Amniotic epithelial cell (primary cell): Measurements from ENCODE around the gene DUXB.
A peak's percentile ranks its signal among the peaks of the same experiment; 100 is the strongest.

Experiments
- DNase-seq: peaks from one replicate; pipeline ENCODE4 v3.0.0-alpha.2; 2010; ENCODE audit warnings: low read depth

The DUXB gene

DNA sequence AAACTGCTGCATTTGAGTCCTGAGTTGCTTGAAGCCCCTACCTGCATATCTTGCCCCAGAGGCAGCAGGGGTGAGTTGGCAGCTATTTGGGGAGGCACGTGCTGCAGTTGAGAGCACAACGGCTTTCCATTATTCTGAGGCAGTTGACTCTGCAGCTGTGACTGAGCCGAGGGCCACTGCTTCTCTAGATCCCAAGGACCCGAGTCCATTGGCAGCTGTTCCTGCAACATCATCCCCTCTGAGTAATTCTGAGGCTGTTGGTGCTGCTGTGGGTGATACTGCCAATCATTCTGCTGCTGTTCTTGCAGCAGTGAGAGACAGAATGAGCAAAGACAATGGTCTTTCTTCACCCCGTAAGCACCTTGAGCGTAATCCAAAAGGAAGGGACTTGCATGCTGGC, 40.9 kb downstream of the DUXB start:
- no peak for DNase-seq

DNA sequence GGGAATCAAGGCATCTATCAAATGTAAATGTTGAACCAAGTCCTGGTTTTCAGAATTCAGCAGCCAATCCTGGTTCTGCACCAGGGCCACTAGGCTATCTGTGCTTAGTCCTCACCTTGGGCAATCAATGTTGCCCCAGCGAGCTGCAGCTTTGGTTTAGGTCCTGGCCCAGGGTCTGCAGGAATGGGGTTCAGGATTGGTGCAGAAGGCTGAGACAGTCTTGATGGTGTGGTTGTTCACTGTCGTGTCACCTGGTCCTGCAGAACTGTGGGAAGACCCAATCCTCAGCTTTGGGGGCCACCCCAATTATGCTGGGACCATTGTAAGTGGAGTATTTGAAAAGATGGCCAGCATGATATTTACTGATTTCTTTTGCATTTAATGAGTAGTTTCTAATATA, 43.1 kb downstream of the DUXB start:
- DNase-seq = no peak

DNA sequence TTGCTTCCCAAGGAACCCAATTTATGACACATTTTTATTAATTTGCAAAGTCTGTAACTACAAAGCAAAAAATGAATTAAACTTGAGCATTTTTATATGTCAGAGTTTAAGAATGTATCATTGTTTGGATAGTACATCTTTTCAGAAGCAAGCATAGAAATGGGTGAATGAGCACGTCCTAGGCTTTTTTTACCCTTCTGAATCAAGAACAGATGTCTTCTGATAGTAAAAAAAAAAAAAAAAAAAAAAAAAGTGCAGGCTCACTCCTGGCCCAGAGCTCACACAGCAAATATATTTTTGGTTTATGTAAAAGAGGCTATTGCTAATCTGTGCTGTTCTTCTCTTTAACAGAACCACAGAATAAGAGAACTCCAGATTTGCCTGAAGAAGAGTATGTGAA, 47.3 kb downstream of the DUXB start:
- DNase-seq = no peak

DNA sequence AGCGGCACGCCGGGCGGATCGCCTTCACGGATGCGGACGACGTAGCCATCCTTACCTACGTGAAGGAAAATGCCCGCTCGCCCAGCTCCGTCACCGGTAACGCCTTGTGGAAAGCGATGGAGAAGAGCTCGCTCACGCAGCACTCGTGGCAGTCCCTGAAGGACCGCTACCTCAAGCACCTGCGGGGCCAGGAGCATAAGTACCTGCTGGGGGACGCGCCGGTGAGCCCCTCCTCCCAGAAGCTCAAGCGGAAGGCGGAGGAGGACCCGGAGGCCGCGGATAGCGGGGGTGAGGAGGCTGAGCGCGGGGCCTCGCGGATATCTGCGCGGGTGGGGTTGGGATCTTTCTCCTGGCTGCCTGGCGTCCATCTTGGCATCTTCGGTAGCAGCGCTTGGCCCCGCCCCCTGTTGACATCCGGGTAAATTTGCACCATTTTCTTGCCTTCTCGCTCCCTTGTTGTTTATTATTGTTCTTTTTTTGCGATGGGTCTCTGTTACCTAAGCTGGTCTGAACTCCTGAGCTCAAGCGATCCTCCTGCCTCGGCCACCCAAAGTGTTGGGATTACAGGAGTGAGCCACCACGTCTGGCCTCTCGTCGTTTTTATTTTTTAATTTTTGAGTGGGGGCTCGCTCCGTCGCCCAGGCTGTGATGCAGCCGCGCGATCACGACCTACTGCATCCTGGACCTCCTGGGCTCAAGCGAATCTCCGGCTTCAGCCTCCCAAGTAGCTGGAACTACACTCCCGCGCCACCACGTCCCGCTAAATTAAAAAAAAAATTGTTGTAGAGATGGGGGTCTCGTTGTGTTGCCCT, 52.8 kb downstream of the DUXB start:
- DNase-seq = peak; percentile 64

DNA sequence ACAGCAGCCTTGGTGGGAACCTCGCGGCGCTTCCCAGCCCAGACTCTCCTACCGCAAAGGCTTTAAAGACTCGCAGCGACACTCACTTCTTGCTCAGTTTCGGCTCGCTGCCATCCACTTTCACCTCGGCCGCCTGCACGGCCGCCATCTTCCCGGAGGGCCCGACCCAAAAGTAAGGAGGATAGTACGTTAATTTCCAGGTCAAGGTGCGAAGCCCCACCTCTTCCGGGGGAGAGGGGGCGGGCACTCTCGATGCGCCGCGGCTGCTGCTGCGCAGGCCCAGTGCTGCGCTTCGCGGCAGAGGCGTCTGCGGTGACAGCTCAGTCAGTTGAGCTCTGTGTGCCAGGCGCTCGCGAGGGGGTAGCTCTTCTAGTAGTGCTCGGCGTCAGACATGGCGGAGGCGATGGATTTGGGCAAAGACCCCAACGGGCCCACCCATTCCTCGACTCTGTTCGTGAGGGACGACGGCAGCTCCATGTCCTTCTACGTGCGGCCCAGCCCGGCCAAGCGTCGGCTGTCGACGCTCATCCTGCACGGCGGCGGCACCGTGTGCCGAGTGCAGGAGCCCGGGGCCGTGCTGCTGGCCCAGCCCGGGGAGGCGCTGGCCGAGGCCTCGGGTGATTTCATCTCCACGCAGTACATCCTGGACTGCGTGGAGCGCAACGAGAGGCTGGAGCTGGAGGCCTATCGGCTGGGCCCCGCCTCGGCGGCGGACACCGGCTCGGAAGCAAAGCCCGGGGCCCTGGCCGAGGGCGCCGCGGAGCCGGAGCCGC, 53.6 kb downstream of the DUXB start, which contains the start of the genes KARS1 and TERF2IP:
TSS of gene KARS1 (minus strand) at position 174 of the 773 bp plus-strand sequence. CDS start at position 148, 26 bp downstream.
TSS of gene TERF2IP (plus strand) at position 282 of the 773 bp plus-strand sequence. CDS start at position 392, 110 bp downstream.
- peak; percentile 88 for DNase-seq

DNA sequence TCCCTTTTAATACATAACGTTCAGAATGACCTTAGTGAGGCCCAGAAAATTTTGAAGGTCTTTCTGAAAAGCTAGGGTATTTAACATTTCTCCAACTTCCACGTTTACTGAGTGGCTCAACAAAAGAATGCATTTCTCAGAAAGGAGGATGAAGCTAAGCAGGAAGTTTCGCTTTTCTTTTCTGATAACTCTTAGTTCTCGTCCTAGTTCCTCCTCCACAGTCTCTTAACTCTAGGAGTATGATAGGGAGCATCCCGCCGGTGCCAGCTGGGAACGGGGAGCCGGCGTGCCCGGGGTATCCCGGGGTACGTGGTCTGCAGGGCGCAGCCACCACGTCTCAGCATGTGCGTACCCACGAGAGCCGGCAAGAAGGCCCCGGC, 54.2 kb downstream of the DUXB start:
- DNase-seq = no peak

DNA sequence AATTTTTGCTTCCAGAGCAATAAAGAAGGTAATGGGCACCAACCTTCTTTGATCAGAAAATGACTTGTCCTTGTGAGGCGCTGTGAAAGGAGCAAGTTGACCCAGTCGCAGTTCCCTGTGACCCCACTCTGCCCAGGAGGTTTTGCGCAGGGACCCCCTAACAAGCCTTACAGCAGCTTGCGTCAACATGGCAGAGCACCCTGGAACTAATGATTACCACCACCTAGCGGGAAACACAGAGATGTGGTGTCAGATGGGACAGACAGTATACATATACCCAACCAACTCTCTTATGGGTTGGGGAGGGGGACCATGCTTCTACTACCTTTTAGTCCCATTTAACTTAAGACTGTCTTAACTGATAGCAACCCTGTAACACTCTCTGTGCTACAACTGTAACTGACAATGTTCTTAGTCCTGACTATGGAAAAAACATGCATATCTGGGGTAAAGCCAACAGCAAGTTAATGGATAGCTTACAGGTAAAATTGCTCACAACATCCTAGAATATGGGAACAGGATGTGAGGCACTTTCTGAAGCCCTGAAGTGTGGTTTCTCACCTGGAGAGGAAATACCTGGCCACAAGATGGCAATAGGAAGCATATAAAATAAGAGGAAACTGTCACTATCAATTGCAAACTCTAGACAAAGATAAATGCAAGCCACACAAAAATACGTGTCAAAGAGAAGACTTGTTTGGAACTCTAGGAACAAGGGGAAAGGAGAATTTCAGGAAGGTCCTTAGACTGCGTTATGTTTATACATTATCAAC, 56.8 kb downstream of the DUXB start:
- no peak for DNase-seq
